ENCODE data around the gene DBNL. TPM values are rescaled to one million over a fixed set of nuclear protein-coding genes. Genes with fewer than 3 reads are reported as not detected.

DBNL gene
- polyA plus RNA-seq, 3 donors, result 58.4 to 77.5 (median 75.2) TPM

DNA sequence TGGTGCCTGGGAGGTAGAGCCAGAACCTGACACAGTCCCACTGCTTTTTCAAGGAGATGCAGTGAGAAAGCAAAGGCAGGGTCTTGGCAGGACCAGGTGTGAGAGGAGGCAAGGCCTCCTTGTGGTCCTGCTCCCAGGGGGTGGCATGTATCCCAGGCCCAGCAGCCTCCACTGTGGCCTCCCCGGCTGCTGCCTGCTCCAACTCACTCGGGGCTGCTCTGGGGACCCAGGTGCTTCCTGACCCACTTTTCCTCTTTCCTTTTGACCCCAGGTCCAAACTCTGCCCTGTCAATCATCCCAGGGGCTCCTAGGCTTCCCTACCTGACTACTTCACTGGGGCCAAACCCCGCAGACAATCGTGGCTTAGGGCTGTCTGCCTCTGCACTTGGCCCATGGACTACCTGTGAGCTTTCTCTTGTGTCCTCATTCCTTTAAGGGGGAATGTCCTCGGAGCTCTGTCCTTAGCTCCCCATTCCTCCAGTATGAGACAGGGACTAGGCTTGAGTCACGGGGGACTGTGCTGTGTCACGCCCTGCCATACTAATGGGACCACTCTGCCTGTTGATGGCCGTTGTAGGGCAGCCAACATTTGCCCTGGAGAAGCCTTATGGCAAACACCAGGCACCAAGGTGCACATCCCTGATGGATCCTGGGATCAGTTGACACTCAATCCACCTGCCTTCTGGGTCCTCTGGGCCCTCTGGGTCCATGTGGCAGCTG lies 58.5 kb downstream of the DBNL start:
- no peak for DNase-seq (ENCODE audit: extremely low read depth in 1 of 11, low read depth in 9 of 11, low spot score in 4 of 11)

DNA sequence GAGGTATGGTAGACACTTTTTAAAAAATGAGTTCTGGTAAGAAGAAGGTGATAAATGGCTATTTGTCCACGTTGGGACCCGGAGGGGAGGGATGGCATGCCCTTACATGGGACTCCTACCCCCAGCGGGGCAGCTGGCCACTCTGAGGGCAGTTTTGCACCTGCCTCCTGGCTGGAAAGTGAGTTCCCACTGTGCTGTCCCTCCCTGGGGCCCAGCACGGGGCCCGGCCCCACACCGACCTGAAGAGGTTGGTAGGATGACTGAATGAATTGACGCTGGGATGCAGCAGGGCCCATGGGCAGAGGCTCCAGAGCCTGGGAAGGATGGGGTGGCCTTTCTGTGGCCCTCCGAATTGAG lies 59.0 kb downstream of the DBNL start:
- DNase-seq (ENCODE audit: extremely low read depth in 1 of 11, low read depth in 9 of 11, low spot score in 4 of 11), result no peak

DNA sequence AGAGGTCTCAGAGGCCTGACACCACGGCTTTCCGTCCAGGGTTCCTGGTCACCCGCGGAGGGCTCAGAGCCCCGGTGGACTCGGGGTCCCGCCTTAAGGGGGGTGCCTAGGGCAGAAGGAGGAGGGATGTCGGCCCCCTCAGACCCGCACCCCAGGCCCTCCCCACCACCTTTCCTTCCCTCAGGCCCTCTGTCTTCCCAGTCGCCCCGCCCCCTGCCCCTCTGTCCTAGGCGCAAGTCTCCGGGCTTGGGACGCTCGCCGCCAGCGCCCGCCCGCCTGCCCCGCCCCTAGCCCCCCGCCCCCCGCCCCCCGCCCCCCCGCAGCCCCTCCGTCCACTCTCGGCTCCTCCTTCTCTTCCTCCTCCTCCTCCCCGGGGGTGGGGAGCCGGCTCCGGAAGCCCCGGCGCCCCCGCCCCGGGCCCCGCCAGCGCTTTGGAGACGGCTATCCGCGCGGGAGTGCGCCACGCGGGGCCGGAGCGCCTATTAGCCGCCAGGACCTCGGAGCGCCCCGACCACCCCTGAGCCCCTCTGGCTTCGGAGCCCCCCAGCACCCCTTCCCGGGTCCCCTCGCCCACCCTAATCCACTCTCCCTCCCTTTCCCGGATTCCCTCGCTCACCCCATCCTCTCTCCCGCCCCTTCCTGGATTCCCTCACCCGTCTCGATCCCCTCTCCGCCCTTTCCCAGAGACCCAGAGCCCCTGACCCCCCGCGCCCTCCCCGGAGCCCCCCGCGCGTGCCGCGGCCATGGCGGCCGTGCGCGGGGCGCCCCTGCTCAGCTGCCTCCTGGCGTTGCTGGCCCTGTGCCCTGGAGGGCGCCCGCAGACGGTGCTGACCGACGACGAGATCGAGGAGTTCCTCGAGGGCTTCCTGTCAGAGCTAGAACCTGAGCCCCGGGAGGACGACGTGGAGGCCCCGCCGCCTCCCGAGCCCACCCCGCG lies 59.7 kb downstream of the DBNL start, which contains the start of gene AEBP1:
Gene AEBP1, plus strand, starts transcription at position 423 of the 937 bp plus-strand sequence. Its CDS starts 321 bp downstream, at position 744.
- DNase-seq (ENCODE audit: extremely low read depth in 1 of 11, low read depth in 9 of 11, low spot score in 4 of 11), result peak in 1 of 11 donors; percentile 40

DNA sequence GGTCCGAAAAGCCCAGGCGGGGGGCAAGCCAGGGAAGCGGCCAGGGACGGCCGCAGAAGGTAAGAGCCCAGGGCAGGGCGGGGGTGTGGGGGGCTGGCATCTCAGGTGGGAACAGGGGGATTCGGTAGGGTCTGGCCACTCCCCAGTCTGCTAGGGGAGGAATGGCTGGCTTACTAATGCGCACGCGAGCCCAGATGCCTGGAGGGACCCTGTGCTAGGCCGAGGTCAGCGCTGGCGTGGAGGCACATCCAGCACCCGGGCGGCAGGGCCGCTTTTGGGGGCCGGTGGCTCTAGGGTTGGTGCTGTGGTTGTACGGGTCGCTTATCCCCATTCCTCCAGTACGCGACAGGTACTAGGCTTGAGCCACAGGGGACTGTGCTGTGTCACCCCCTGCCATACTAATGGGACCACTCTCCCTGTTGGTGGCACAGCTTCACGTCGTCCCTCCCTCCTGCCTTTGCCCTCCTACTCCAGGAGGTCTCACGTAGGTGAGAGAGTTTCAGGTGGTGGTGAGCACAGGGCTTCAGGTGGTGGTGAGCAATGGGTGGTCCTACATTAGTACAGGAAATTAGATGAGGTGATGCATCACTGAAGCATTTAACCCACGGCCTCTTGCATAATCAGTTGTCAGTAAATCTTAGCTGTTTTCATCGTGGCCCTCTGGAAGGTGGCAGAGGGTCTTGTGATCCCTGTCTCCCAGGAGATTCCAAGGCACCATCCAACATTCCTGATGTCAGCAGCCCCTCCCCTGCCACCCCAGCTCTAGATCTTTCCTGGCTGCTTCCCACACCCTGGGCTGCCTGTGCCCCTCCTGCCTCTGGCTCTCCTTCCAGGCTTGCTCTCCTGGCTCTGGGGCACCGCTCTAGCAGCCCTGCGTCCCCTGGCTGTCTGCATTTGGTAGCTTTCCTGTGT lies 60.6 kb downstream of the DBNL start:
- DNase-seq (ENCODE audit: extremely low read depth in 1 of 11, low read depth in 9 of 11, low spot score in 4 of 11), result peak in 1 of 11 donors; percentile 31

DNA sequence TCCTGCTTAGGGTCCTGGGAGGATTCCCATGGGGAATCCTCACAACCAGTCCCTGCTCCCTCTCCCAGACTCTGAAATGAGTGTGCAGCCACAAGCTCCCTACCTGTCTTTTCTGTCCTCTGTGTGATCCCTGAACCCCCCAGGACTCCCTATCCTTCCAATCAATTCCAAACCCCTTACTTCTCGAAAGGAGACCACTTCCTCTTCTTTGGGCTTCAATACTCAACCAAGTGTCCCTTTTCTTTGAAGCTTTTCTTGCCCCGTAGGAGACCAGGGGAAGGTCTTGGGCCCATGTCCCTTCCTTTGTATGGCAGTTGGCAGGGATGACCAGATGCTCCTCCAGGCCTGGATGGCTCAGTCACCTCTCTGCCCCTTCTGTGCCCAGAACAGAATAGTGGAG lies 61.3 kb downstream of the DBNL start:
- no peak for DNase-seq (ENCODE audit: extremely low read depth in 1 of 11, low read depth in 9 of 11, low spot score in 4 of 11)

DNA sequence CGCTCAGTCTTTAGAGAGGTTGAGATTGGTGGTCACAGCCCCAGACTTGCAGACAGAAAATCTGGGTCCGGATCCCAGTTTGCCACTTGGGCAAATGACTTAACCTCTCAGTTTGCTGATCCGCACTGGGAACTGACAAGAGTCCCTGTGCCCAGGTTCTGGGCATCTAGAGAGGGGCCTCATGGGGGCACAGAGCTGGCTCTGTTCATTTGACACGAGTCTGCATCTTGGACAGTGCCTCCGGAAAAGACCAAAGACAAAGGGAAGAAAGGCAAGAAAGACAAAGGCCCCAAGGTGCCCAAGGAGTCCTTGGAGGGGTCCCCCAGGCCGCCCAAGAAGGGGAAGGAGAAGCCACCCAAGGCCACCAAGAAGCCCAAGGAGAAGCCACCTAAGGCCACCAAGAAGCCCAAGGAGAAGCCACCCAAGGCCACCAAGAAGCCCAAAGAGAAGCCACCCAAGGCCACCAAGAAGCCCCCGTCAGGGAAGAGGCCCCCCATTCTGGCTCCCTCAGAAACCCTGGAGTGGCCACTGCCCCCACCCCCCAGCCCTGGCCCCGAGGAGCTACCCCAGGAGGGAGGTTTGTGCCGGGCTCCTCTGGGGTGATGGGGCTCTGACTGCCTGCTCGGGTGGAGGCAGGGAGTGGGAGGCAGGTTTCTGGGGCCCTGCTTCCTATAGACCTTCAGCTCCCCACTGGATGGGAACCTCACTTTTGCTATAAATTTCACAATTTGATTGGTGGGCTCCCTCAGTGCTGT lies 62.0 kb downstream of the DBNL start:
- DNase-seq (ENCODE audit: extremely low read depth in 1 of 11, low read depth in 9 of 11, low spot score in 4 of 11), result no peak

DNA sequence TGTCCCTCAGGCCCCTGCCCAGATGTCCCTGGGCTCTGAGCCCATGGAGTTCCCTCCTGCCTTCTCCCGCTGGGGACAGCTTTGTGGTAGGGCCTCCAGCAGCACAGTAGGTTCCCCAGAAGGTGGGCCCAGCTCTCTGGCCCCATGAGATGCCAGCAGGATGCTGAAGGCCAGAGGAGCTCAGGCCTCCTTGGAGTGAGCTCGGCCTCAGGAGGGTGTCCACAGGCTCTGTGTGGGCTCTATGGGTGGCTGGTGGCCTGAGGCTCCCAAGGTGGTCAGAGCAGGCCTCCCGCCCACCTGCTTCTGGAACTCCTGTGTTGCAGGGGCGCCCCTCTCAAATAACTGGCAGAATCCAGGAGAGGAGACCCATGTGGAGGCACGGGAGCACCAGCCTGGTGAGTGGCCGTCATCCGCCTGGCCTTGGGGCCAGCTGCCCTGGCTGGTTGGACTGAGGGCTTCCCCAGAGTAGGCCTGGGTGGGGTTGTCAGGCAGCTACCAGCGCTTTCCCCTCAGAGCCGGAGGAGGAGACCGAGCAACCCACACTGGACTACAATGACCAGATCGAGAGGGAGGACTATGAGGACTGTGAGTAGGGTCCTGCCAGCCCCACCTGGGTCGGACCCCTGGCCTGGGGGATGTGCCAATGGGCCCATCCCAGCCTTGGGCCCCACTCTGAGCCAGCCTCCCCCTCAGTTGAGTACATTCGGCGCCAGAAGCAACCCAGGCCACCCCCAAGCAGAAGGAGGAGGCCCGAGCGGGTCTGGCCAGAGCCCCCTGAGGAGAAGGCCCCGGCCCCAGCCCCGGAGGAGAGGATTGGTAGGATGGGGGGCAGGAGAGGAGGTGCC lies 62.8 kb downstream of the DBNL start:
- DNase-seq (ENCODE audit: extremely low read depth in 1 of 11, low read depth in 9 of 11, low spot score in 4 of 11), result no peak

DNA sequence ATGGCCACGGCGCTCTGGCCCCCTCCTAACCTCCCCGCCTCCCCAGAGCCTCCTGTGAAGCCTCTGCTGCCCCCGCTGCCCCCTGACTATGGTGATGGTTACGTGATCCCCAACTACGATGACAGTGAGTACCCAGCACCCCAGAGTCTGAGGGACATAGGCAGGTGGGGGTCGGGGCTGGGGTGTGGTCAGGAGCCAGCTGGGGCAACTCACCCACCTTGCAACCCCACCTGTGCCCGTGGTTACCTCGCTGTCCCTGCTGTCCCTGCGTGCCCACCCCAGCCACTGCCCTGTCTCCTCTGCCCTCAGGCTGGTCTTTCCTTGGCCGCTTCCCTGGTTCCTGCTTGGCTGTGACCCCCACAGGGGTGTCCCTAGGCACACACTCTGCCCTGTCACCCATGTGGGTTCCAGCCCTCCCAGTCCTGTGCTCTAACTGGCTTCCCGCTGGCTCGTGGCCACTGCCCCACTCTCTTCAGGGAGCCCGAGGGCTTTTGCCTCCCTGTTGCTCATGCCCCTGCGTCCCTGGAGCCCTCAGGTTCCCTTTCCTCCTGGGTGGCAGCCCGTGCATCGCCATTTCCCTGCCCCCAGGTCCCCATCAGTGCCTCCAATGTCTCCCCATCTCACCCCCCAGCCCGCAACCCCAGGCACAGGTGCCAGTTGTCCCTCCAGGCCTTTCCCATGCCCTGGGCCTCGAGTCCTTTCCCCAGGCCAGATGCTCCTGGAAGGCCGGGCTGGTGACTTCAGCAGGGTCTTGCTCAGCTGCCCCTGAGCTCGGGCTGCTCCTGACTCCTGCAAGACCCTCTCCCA lies 63.7 kb downstream of the DBNL start:
- DNase-seq (ENCODE audit: extremely low read depth in 1 of 11, low read depth in 9 of 11, low spot score in 4 of 11), result no peak

DNA sequence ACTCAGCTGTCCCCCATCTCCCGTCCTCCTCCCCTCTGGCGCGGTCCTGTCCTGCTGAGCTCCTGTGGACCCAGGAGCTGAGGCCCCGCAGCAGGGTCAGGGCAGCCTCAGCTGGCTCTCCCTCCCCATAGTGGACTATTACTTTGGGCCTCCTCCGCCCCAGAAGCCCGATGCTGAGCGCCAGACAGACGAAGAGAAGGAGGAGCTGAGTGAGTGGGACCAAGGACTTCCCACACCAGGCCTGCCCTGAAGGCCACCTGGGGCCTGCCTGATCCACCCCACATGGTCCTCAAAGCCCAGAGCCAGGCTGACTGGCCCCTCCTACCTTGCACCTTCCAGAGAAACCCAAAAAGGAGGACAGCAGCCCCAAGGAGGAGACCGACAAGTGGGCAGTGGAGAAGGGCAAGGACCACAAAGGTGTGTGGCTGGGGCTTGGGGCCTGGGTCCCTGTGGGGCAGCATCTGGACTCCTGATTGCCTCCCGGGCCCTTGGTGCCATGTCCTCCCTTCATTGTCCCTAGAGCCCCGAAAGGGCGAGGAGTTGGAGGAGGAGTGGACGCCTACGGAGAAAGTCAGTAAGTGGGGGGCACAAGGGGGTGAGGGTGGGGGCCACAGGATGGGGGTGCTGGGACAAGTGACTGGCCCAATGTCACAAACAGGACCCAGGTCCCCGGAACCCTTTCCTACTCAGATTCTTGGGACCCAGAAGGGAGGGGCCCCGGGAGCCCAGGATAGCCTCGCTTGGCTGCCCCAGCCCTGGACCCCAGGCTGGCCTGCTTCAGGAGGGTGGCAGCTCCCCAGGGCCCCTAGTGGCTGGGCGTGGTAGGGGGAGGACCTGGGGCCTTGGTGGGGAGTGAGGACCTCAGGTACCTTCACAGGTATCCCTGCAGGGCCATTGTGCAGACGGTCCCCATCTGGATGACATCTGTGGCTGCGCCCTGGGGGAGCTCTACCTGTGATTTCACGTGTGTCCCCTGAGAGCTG lies 64.6 kb downstream of the DBNL start:
- DNase-seq (ENCODE audit: extremely low read depth in 1 of 11, low read depth in 9 of 11, low spot score in 4 of 11), result no peak

DNA sequence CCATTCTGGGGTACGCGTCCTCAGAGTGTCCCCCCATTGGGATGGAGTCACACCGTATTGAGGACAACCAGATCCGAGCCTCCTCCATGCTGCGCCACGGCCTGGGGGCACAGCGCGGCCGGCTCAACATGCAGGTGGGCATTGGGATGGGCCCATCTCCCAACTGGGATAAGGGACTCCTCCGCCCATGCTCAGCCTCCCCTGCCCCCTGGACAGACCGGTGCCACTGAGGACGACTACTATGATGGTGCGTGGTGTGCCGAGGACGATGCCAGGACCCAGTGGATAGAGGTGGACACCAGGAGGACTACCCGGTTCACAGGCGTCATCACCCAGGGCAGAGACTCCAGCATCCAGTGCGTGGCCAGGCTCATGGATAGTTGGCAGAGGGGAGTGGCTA lies 65.5 kb downstream of the DBNL start:
- DNase-seq (ENCODE audit: extremely low read depth in 1 of 11, low read depth in 9 of 11, low spot score in 4 of 11), result no peak

DNA sequence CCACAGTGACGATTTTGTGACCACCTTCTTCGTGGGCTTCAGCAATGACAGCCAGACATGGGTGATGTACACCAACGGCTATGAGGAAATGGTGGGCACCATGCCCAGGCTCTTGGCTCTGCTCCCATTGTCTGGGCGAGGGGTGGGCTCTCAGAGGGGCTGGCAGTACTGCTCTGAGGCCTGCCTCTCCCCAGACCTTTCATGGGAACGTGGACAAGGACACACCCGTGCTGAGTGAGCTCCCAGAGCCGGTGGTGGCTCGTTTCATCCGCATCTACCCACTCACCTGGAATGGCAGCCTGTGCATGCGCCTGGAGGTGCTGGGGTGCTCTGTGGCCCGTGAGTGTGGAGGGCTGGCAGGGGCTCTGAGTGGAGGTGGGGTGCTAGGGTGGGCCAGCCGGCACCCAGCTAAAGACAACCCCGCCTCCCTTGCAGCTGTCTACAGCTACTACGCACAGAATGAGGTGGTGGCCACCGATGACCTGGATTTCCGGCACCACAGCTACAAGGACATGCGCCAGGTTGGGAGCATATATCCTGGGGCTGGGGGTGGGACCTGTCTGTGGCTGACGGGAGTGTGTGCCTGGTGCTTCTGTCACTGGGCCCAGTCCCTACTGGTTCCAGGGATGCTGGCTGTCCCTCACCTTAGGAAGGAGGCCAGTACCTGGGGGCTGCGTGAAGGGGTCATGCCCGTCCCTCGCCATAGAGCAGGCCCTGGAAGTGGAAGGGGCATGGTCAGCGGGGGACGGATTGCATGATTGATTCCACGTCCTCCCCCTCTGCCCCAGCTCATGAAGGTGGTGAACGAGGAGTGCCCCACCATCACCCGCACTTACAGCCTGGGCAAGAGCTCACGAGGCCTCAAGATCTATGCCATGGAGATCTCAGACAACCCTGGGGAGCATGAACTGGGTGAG lies 66.5 kb downstream of the DBNL start:
- no peak for DNase-seq (ENCODE audit: extremely low read depth in 1 of 11, low read depth in 9 of 11, low spot score in 4 of 11)
